ENCODE results near the gene INPP4A. TPM values are rescaled to one million over a fixed set of nuclear protein-coding genes. Genes with fewer than 3 reads are reported as not detected.

INPP4A gene
- total RNA-seq, 2 experiments from 2014 or later: 147 to 159 TPM

- no peaks in the 10 kb centered on the region for H3K27me3 Mint-ChIP-seq
- POLR2A ChIA-PET: no interaction called here
- H3K36me3 Mint-ChIP-seq: peaks cover 18% of the 10 kb centered on the region
- H3K9me3 Mint-ChIP-seq: no peaks in the 10 kb centered on the region
- H3K4me3 Mint-ChIP-seq: no peak overlapping the region
- peak; percentile 51 for ATAC-seq (ENCODE audit: low read depth)
- peak; percentile 78 for DNase-seq
- H3K27ac Mint-ChIP-seq: no peak overlapping the region
- peaks cover 6% of the 10 kb centered on the region for H3K4me1 Mint-ChIP-seq
Observed at GRCh38 chr2:98569197-98569793, 124.6 kb downstream of the INPP4A start.

- ATAC-seq (ENCODE audit: low read depth) (no peak), DNase-seq (no peak)
- POLR2A ChIA-PET: no interaction called here
- Mint-ChIP-seq H3K27me3 (no peaks in the 10 kb centered on the region), H3K4me3 (no peak overlapping the region), H3K27ac (peak overlapping the region; percentile 59), H3K9me3 (no peaks in the 10 kb centered on the region), H3K4me1 (peaks cover 6% of the 10 kb centered on the region), H3K36me3 (peaks cover 18% of the 10 kb centered on the region)
Observed at GRCh38 chr2:98569915-98570314, 125.3 kb downstream of the INPP4A start.

GRCh38 chr2:98570356-98570755 is 125.7 kb downstream of the INPP4A start:
- POLR2A ChIA-PET: no interaction called here
- Mint-ChIP-seq H3K4me1 (peaks cover 6% of the 10 kb centered on the region), H3K9me3 (no peaks in the 10 kb centered on the region), H3K4me3 (no peak overlapping the region), H3K27me3 (no peaks in the 10 kb centered on the region), H3K36me3 (peaks cover 19% of the 10 kb centered on the region), H3K27ac (peak overlapping the region; percentile 34)
- ATAC-seq (ENCODE audit: low read depth) (no peak), DNase-seq (no peak)

- POLR2A ChIA-PET: interaction anchor here (0.6 kb wide), 1 partner anchor 13 kb away, joined by 3 read pairs; no protein-coding TSS in a partner anchor
- H3K9me3 Mint-ChIP-seq: no peaks in the 10 kb centered on the region
- ATAC-seq (ENCODE audit: low read depth) (no peak), DNase-seq (no peak)
- H3K27ac Mint-ChIP-seq: no peak overlapping the region
- no peaks in the 10 kb centered on the region for H3K27me3 Mint-ChIP-seq
- peaks cover 3% of the 10 kb centered on the region for H3K4me1 Mint-ChIP-seq
- no peak overlapping the region for H3K4me3 Mint-ChIP-seq
- H3K36me3 Mint-ChIP-seq: peaks cover 15% of the 10 kb centered on the region
Observed at GRCh38 chr2:98571121-98571701, 126.6 kb downstream of the INPP4A start.

- H3K4me1 Mint-ChIP-seq: peaks cover 1% of the 10 kb centered on the region
- H3K9me3 Mint-ChIP-seq: no peaks in the 10 kb centered on the region
- no peaks in the 10 kb centered on the region for H3K27me3 Mint-ChIP-seq
- ATAC-seq (ENCODE audit: low read depth) (no peak), DNase-seq (no peak)
- H3K4me3 Mint-ChIP-seq: no peak overlapping the region
- POLR2A ChIA-PET: no interaction called here
- H3K36me3 Mint-ChIP-seq: peaks cover 11% of the 10 kb centered on the region
- no peak overlapping the region for H3K27ac Mint-ChIP-seq
Observed at GRCh38 chr2:98571796-98572195, 127.1 kb downstream of the INPP4A start.

- no peak for DNase-seq
- POLR2A ChIA-PET: no interaction called here
- no peak overlapping the region for H3K27ac Mint-ChIP-seq
Observed at GRCh38 chr2:98572211-98572610, 127.6 kb downstream of the INPP4A start.

GRCh38 chr2:98572676-98573075 is 128.0 kb downstream of the INPP4A start:
- Mint-ChIP-seq H3K9me3 (no peaks in the 10 kb centered on the region), H3K4me3 (no peak overlapping the region), H3K4me1 (peaks cover 1% of the 10 kb centered on the region), H3K27me3 (no peaks in the 10 kb centered on the region), H3K36me3 (peaks cover 11% of the 10 kb centered on the region), H3K27ac (no peak overlapping the region)
- POLR2A ChIA-PET: no interaction called here
- no peak for DNase-seq
- ATAC-seq (ENCODE audit: low read depth): no peak

More at GRCh38 chr2:98572211-98572610, 127.6 kb downstream of the INPP4A start:
- Mint-ChIP-seq H3K4me3 (no peak overlapping the region), H3K9me3 (no peaks in the 10 kb centered on the region), H3K36me3 (peaks cover 11% of the 10 kb centered on the region), H3K27me3 (no peaks in the 10 kb centered on the region), H3K4me1 (peaks cover 1% of the 10 kb centered on the region)
- ATAC-seq (ENCODE audit: low read depth): no peak

- POLR2A ChIA-PET: no interaction called here
- Mint-ChIP-seq H3K9me3 (no peaks in the 10 kb centered on the region), H3K27me3 (no peaks in the 10 kb centered on the region), H3K4me1 (peaks cover 1% of the 10 kb centered on the region), H3K36me3 (peaks cover 11% of the 10 kb centered on the region), H3K27ac (no peak overlapping the region), H3K4me3 (no peak overlapping the region)
- ATAC-seq (ENCODE audit: low read depth) (no peak), DNase-seq (no peak)
Observed at GRCh38 chr2:98573426-98573825, 128.8 kb downstream of the INPP4A start.

GRCh38 chr2:98576666-98577312 is 132.1 kb downstream of the INPP4A start:
- no peak for DNase-seq
- POLR2A ChIA-PET: no interaction called here
- ATAC-seq (ENCODE audit: low read depth): no peak
- H3K27me3 Mint-ChIP-seq: no peaks in the 10 kb centered on the region
- H3K36me3 Mint-ChIP-seq: peaks cover 7% of the 10 kb centered on the region
- no peaks in the 10 kb centered on the region for H3K4me1 Mint-ChIP-seq
- no peaks in the 10 kb centered on the region for H3K9me3 Mint-ChIP-seq
- no peak overlapping the region for H3K27ac Mint-ChIP-seq
- H3K4me3 Mint-ChIP-seq: no peak overlapping the region

- peaks cover 8% of the 10 kb centered on the region for H3K36me3 Mint-ChIP-seq
- DNase-seq: no peak
- H3K4me1 Mint-ChIP-seq: no peaks in the 10 kb centered on the region
- H3K9me3 Mint-ChIP-seq: no peaks in the 10 kb centered on the region
- no peaks in the 10 kb centered on the region for H3K27me3 Mint-ChIP-seq
- ATAC-seq (ENCODE audit: low read depth): no peak
- no peak overlapping the region for H3K27ac Mint-ChIP-seq
- POLR2A ChIA-PET: no interaction called here
- no peak overlapping the region for H3K4me3 Mint-ChIP-seq
Observed at GRCh38 chr2:98577313-98577712, 132.7 kb downstream of the INPP4A start.

GRCh38 chr2:98578231-98578630 is 133.6 kb downstream of the INPP4A start:
- no peaks in the 10 kb centered on the region for H3K27me3 Mint-ChIP-seq
- POLR2A ChIA-PET: no interaction called here
- no peaks in the 10 kb centered on the region for H3K9me3 Mint-ChIP-seq
- no peak overlapping the region for H3K27ac Mint-ChIP-seq
- H3K36me3 Mint-ChIP-seq: peaks cover 13% of the 10 kb centered on the region
- H3K4me3 Mint-ChIP-seq: no peak overlapping the region
- DNase-seq (no peak), ATAC-seq (ENCODE audit: low read depth) (no peak)
- H3K4me1 Mint-ChIP-seq: no peaks in the 10 kb centered on the region

GRCh38 chr2:98579926-98580325 is 135.3 kb downstream of the INPP4A start:
- Mint-ChIP-seq H3K4me1 (no peaks in the 10 kb centered on the region), H3K27me3 (no peaks in the 10 kb centered on the region), H3K9me3 (no peaks in the 10 kb centered on the region), H3K36me3 (peaks cover 13% of the 10 kb centered on the region), H3K27ac (no peak overlapping the region), H3K4me3 (no peak overlapping the region)
- no peak for ATAC-seq (ENCODE audit: low read depth)
- no peak for DNase-seq
- POLR2A ChIA-PET: no interaction called here

GRCh38 chr2:98580656-98581284 is 136.1 kb downstream of the INPP4A start:
- peaks cover 13% of the 10 kb centered on the region for H3K36me3 Mint-ChIP-seq
- no peaks in the 10 kb centered on the region for H3K27me3 Mint-ChIP-seq
- ATAC-seq (ENCODE audit: low read depth) (no peak), DNase-seq (no peak)
- H3K4me1 Mint-ChIP-seq: no peaks in the 10 kb centered on the region
- H3K27ac Mint-ChIP-seq: no peak overlapping the region
- H3K4me3 Mint-ChIP-seq: no peak overlapping the region
- no peaks in the 10 kb centered on the region for H3K9me3 Mint-ChIP-seq
- POLR2A ChIA-PET: no interaction called here

GRCh38 chr2:98582523-98582922 is 137.9 kb downstream of the INPP4A start:
- DNase-seq (no peak), ATAC-seq (ENCODE audit: low read depth) (no peak)
- Mint-ChIP-seq H3K4me3 (no peak overlapping the region), H3K9me3 (no peaks in the 10 kb centered on the region), H3K36me3 (peaks cover 21% of the 10 kb centered on the region), H3K27ac (no peak overlapping the region), H3K27me3 (no peaks in the 10 kb centered on the region), H3K4me1 (peaks cover 5% of the 10 kb centered on the region)
- POLR2A ChIA-PET: no interaction called here
